GM18861 (cell line): ENCODE data around the gene SLC16A14.
"Not testable (repeated sequence)": the region's sequence is repeated elsewhere in the genome, so short reads cannot be mapped to it uniquely, and the experiment has no call there.

Source experiments
- ATAC-seq: cut with Tn5 transposase; IDR thresholded peaks from one replicate; pipeline ENCODE4 v1.9.1; 2021; ENCODE audit not compliant: unreplicated experiment

The SLC16A14 gene, protein sequence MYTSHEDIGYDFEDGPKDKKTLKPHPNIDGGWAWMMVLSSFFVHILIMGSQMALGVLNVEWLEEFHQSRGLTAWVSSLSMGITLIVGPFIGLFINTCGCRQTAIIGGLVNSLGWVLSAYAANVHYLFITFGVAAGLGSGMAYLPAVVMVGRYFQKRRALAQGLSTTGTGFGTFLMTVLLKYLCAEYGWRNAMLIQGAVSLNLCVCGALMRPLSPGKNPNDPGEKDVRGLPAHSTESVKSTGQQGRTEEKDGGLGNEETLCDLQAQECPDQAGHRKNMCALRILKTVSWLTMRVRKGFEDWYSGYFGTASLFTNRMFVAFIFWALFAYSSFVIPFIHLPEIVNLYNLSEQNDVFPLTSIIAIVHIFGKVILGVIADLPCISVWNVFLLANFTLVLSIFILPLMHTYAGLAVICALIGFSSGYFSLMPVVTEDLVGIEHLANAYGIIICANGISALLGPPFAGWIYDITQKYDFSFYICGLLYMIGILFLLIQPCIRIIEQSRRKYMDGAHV

GRCh38 chr2:230068651-230069055 lies at the start of gene SLC16A14:
Gene SLC16A14 (minus strand): TSS chr2:230068924. CDS start chr2:230059352, 9,572 bp downstream.
- no peak for ATAC-seq

DNA sequence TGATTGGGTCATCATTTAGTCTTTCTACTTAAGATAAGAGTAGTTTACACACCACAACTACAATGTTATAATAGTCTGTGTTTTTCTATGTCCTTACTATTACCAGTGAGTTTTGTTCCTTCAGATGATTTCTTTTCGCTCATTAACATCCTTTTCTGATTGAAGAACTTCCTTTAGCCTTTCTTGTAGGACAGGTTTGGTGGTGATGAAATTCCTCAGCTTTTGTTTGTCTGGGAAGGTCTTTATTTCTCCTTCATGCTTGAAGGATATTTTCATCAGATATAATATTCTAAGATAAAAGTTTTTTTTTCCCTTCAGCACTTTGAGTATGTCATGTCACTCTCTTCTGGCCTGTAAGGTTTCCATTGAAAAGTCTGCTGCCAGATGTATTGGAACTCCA lies 38.0 kb upstream of the SLC16A14 start:
- ATAC-seq, result no peak

GRCh38 chr2:230101967-230102366 lies 33.2 kb upstream of the SLC16A14 start:
- not testable (repeated sequence) for ATAC-seq

- ATAC-seq, result no peak
Observed at GRCh38 chr2:230097841-230098240, 29.1 kb upstream of the SLC16A14 start.

DNA sequence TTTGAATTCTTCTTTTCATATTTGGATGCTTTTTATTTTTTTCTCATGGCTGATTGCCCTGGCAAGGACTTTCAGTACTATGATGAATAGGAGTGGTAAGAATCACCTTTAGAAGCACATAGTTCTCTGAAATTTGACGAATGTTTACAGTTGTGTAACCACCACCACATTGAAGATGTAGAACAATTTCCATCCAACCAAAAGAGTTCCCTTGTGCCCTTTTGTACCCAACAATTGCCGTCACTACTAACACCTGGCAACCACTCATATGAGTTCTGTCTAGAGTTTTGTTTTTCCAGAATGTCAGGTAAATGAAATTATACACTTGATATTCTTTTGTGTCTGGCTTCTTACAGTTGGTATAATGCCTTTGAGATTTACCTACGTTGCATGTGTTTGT lies 28.7 kb upstream of the SLC16A14 start:
- no peak for ATAC-seq

DNA sequence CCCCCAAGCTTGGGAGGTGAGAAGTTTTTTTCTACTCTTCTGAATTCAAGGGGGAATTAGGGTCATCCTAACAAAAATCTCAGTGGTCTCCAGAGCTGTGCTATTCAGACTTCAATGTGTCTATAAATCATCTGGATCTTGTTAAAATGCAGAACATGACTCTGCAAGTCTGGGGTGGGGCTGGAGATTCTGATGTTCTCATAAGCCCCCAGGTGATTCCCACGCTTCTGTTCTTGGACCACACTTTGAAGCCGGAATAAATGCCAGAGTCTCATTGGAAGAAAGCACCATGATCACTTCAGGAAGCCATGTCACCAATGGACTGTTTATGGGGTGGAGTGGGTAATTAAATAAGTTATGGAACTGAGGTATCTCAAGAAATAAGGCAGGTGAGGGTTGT lies 22.2 kb upstream of the SLC16A14 start:
- ATAC-seq, result no peak

DNA sequence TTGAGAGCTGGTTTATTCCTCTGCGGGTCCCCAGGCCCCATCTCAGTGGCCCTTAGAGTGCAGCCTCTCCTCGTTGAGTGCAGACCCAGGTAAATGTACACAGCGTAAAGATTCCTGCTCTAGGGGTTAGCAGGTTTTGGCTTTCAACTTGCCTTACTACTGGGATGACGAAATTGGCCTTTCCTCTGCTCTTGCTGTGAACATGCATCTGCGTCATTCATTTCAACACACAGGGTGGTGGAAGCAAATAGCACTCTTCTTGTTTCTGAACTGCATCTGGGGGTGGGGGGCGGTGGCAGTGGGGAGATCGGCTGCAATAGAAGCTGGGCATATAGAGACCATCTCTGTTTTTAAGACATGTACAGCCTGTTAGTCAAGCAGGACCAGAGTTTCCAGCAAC lies 16.5 kb upstream of the SLC16A14 start:
- ATAC-seq, result no peak

DNA sequence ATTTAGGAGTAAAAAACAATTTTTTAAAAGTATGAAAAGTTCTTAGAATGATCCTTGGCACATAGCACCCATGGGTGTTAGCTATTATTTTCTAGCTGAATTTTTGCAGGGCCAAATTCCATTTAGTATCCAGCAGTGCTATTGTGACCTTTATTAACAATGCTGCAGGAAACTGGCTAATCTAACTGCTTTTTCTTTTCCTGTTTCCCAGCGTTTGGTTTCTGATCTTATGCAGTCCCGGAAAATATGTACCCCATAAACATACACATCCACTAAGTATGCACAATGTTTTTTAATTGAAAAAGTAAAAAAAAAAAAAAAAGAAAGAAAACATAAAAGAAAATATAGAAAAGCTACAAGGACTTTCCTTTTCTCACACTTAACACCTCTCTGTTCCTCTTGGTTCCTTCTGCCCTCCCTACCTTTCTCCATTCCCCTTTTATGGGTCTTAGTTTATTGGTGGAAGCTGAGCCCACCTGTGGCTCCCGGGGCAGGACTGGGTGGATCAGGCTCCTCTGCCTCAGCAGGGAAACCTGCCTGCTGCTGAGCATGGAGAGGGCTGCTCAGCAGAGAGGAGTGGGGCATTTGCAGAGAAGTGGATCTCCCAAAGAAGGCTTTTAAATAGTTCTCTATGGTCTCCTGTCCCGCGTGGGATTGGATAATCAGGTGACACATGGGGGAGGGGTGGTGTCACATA lies 9.3 kb upstream of the SLC16A14 start:
- ATAC-seq, result no peak

DNA sequence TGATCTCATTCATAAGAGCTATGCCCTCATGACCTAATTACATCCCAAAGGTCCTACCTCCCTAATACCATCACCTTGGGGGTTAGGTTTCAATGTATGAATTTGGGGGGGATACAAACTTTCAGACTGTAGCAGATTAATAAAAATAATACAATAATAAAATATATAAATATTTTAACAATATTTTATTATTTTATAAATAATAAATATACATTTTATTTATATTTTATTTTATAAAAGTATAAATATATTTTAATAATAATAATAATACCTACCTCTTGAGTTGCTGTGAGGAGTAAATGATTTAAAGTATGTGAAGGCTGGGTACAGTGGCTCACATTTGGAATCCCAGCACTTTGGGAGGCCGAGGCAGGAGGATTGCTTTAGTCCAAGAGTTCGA lies 8.1 kb upstream of the SLC16A14 start:
- ATAC-seq, result no peak

GRCh38 chr2:230075988-230076631 lies 7.4 kb upstream of the SLC16A14 start:
- ATAC-seq, result no peak

- ATAC-seq, result no peak
Observed at GRCh38 chr2:230071421-230071820, 2.7 kb upstream of the SLC16A14 start.

- no peak for ATAC-seq
Observed at GRCh38 chr2:230069402-230069801, 678 bp upstream of the SLC16A14 start.

DNA sequence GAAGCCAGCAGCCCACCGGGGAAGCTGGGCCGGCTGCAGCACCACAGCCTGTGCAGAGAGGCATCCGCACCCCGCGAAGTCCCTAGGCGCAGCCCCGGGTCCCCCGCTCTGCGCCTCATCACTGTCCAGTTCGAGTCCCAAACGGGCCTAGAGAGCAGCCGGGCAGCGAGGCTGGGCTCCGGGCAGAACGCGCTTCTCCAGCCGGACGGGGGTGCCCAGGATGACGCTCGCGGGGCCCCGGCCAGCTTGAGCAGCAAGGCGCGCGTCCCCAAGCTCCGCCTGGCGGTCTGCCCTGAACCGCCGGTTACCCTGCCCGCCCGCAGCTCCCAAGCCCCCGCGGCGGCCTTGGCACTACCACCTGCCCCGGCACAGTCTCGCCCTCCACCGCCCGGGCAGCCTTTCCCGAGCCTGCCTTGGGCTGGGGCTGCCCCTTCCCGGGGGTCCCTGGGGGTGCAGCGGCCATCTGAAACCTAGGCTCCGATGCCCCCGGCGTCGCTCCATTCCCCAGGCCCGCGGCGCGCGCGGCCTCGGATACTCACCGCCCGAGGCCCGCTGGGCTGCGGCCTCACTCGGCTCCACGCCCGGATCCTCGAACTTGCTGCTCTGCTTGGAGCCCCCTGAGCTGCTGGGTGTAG lies 591 bp downstream of the SLC16A14 start:
- ATAC-seq, result no peak

GRCh38 chr2:230060672-230061293 lies 7.9 kb downstream of the SLC16A14 start:
- no peak for ATAC-seq

DNA sequence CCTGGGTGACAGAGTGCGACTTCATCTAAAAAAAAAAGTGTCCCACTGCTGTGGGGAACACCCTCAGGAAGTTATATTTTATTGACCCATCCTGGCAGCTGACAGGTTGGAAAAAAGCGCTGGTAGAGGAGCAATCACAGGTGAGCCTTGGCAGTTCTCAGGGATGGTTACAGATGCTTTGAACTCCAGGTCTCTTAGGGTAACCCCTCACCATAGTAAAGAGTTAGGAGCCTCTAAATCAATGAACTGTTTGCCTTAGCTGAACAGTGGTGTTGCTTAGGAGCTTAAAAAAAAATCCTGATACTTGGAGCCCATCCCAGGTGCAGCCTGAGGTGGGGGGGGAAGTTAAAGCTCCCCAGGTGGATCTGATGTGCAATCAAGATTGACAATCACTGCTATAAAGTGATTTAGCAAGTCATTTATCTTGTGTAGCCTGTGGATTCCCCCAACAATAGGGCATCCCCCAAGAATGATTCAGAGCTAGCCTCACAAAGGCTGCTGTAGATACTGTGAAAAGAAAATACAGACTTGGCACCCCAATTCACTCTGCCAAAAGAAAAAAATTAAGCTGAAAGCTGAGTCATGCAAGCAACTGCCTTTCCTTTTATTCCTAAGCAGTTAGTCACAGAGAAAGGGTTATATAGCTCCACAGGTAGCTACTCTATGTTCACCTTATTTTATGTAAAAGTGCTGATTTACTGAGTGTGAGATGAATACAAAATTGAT lies 14.8 kb downstream of the SLC16A14 start:
- no peak for ATAC-seq

GRCh38 chr2:230052299-230052698 lies 16.4 kb downstream of the SLC16A14 start:
- no peak for ATAC-seq

GRCh38 chr2:230050136-230050535 lies 18.6 kb downstream of the SLC16A14 start:
- no peak for ATAC-seq

DNA sequence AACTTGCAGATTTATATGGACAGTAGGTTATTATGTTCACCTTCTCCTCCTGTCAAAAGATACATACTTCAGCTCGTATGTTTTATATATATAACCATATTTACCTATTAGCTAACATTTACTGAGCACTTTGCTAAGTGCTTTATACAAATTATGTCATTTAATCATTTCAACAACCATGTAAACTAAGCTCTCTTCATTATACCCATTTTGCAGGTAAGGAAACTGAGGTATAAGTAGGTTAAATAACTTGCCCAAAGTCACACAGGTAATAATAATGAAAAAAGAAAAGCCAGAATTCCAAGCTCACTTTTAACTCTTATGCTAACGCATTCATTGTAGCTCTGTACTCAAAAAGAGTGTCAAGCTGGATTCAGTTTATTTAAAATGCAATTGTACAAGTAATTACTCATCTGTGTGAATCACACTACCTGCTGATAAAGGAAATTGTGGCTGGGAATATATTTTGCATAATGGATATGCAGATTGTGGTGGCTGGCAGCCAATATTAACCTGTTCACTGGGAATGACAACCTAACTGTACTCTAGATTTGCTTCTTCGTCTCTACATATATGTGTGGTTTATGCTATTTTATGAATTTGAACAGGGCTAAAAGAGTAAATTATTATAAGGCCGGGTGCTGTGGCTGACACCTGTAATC lies 20.6 kb downstream of the SLC16A14 start:
- no peak for ATAC-seq

DNA sequence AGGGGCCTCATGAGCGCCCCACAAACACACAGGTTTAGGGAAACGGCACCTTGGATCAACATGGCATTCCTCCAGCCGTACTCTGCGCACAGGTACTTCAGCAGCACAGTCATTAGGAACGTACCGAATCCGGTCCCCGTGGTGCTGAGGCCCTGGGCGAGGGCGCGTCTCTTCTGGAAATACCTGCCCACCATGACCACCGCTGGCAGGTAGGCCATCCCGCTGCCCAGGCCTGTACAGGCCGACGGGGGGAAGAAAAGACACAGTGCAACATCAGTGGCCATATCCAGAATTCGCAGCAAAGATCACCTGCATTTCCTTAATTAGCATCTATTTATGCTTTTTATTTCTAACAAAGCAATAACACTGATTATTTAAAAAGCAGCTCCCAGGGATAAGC lies 22.2 kb downstream of the SLC16A14 start:
- ATAC-seq, result no peak

- no peak for ATAC-seq
Observed at GRCh38 chr2:230043461-230043860, 25.3 kb downstream of the SLC16A14 start.
